Measurements from ENCODE around the gene SPPL3.

Gene SPPL3

DNA sequence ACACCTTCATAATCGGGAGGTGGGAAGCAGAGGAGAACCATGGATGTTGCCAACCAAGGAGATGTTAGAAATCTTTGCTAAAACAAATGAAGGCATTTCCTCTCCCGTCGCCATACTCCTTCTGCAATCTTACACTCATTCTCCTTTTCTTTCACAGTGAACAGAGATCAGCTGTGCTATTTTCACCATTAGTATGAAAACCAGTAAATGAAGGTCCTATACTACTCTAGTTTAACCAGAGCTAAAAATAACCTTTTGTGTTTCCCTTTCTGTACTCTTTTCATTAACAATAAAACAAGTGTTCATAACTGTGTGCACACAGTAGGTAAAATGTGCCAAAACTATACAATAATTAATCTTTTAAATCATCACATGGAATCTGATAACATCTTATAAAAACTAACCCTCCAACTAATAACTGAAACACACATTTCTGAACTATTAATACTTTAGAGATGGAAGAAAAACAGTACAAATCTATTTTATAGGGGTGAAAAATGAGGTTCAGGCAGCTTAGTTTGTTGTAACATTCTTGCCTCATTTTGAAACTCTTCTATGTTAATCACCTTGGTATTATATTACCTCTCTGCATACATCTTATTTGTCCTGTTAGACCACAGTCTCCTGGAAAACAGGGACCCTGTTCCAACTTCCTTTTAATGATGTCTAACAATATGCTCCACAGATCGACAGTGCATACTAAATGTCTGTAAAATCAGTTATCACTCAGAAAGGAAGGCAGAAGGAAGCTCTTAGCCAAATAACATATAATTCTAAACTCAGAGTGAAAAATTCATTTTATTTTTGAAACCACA, 69.5 kb downstream of the SPPL3 start:
- Mint-ChIP-seq H3K27me3 (ENCODE audit: low read depth) (no peaks in the 10 kb centered on the region), H3K4me3 (peak overlapping the region; percentile 25), H3K36me3 (ENCODE audit: low read depth) (peaks cover 1% of the 10 kb centered on the region), H3K4me1 (ENCODE audit: low read depth) (peaks cover 27% of the 10 kb centered on the region), H3K9me3 (no peaks in the 10 kb centered on the region), H3K27ac (no peak overlapping the region)

DNA sequence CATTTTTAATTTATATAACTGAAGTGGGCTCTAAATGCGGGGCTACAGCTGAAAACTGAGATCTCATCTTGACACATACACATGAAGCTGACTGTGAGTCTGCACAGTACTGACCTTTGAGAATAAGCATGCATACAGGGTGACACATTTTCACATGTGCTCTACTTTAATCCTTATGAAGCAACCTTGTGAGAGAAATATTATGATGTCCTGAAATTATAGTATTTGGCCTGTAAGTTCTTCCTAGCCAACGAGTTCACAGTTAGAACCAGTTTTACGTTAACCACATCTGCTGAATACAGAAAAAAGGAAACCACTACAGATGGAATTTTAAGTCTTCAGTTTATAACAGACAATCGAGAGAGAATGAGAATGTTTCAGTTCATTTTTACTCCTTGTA, 70.3 kb downstream of the SPPL3 start:
- peaks cover 3% of the 10 kb centered on the region for H3K36me3 Mint-ChIP-seq (ENCODE audit: low read depth)
- H3K9me3 Mint-ChIP-seq = no peaks in the 10 kb centered on the region
- peaks cover 27% of the 10 kb centered on the region for H3K4me1 Mint-ChIP-seq (ENCODE audit: low read depth)
- H3K4me3 Mint-ChIP-seq = no peak overlapping the region
- H3K27me3 Mint-ChIP-seq (ENCODE audit: low read depth) = no peaks in the 10 kb centered on the region
- H3K27ac Mint-ChIP-seq = no peak overlapping the region

DNA sequence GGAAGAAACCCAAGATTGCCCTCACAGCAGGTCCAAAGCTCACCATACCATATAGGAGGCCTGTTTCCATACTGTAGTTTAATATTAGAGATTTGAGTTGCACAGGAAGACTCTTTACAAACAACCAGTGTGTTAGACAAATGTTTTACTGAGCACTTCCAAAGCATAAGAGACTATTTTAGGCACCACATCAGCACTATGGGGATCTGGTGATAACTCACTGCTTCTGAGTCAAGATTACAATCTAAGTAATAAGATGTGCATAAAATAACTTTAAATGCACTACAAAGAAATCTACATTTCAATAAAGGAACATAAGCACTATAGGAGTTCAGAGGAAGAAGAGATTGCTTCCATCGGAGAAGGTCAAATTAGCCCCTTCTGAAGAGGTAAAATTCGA, 71.4 kb downstream of the SPPL3 start:
- no peaks in the 10 kb centered on the region for H3K27me3 Mint-ChIP-seq (ENCODE audit: low read depth)
- no peak overlapping the region for H3K4me3 Mint-ChIP-seq
- H3K36me3 Mint-ChIP-seq (ENCODE audit: low read depth) = peaks cover 4% of the 10 kb centered on the region
- no peak overlapping the region for H3K27ac Mint-ChIP-seq
- H3K4me1 Mint-ChIP-seq (ENCODE audit: low read depth) = peaks cover 27% of the 10 kb centered on the region
- no peaks in the 10 kb centered on the region for H3K9me3 Mint-ChIP-seq

DNA sequence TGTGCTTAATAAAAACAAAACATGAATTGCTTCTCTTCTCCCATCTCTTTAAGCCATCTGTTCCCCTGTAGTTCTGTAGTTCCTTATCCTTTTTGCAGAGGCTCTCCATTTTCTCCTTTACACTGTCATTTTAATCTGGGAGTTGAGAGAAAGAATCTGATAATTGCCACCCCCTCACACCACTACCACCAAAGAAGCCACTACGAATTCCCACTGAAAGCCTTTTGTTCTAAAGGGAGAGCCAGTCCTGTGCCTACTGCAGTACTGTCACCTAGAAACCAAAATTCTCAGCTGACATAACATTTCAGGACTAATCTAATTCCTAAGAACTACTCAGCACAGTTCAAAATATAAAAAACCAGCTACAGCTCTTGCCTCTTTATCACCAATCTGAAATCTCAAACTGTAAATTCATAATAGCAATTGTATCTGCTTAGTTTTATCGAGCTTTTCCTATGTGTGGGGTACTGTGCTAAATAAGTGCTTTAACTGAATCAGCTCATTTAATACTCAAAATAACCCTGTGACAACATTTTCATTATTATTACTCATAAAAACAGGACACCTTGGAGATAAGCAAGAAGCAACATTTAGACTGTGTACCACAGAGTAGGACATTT, 72.4 kb downstream of the SPPL3 start:
- no peak overlapping the region for H3K4me3 Mint-ChIP-seq
- H3K27ac Mint-ChIP-seq = no peak overlapping the region
- H3K36me3 Mint-ChIP-seq (ENCODE audit: low read depth) = peaks cover 4% of the 10 kb centered on the region
- peaks cover 27% of the 10 kb centered on the region for H3K4me1 Mint-ChIP-seq (ENCODE audit: low read depth)
- no peaks in the 10 kb centered on the region for H3K9me3 Mint-ChIP-seq
- H3K27me3 Mint-ChIP-seq (ENCODE audit: low read depth) = no peaks in the 10 kb centered on the region

DNA sequence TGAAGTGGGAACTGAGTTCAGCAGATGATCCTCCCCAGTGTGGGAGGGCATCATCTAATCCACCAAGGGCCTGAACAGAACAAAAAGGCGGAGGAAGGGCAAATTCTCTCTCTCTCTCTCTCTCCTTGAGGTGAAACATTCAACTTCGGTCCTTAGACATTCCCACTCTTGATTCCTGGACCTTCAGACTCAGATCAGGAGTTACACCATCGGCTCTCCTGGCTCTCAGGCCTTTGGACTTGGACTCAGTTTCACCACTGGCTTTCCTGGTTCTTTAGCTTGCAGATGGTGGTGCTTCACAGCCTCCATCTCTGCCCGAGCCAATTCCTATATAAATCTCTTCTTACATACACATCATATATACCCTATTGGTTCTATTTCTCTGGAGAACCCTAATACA, 73.2 kb downstream of the SPPL3 start:
- H3K27me3 Mint-ChIP-seq (ENCODE audit: low read depth) = no peaks in the 10 kb centered on the region
- peaks cover 4% of the 10 kb centered on the region for H3K36me3 Mint-ChIP-seq (ENCODE audit: low read depth)
- peaks cover 22% of the 10 kb centered on the region for H3K4me1 Mint-ChIP-seq (ENCODE audit: low read depth)
- no peak overlapping the region for H3K4me3 Mint-ChIP-seq
- peak overlapping the region; percentile 5 for H3K27ac Mint-ChIP-seq
- no peaks in the 10 kb centered on the region for H3K9me3 Mint-ChIP-seq

DNA sequence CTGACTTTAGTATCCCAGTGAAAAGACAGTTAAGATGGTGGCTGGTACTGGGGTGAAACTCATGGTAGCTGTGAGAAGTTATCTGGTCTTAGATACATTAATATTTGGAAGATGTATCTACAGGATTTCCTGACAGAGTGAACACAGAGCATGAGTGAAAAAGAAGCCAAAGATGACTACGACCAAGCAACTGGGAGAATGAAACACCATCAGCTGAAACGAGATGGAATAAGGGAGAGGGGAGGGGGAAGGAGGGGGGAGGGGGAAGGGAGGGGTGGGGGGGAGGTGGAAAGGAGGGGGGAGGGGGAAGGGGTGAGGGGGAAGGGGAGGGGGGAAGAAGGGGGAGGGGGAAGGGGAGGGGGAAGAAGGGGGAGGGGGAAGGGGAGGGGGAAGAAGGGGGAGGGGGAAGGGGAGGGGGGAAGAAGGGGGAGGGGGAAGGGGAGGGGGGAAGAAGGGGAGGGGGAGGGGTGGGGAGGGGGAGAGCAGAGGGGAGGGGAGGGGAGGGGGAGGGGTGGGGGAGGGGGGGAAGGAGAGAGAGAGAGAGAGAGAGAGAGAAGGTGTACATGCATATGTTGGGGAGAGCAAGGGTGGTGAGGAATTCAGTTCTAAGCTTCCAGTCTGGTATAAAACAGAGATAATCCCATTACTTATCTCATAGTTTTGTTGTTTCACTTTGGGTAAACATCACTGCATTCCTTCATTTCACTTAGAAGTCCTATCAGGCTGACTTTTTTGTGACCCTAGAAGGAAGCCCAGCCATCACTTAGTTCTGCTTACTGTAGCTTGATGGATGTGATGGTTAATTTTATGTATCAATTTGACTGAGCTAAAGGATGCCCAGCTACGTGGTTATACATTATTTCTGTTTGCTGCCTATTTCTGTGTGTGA, 73.9 kb downstream of the SPPL3 start:
- Mint-ChIP-seq H3K9me3 (no peaks in the 10 kb centered on the region), H3K27me3 (ENCODE audit: low read depth) (no peaks in the 10 kb centered on the region), H3K4me3 (no peak overlapping the region), H3K27ac (no peak overlapping the region), H3K36me3 (ENCODE audit: low read depth) (peaks cover 4% of the 10 kb centered on the region), H3K4me1 (ENCODE audit: low read depth) (peaks cover 15% of the 10 kb centered on the region)

DNA sequence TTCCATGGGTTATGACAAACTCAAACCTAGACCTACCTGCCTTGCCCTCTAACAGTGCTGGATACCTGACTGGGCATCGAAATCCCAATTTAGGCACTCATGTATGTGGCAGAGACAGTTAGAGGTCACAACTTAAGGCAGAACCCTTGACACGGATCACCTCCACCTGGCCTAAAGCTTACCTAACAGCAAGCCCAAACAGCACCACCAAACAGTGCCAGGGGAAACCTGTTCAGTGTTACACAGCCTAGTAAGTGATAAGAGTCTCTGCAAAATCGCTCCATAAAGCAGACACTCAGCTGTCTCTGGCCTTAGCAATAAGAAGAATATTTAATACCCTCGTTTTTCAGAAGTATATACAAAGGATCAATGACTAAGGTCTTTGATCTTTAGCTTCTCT, 77.8 kb downstream of the SPPL3 start:
- Mint-ChIP-seq H3K36me3 (ENCODE audit: low read depth) (peaks cover 4% of the 10 kb centered on the region), H3K4me3 (no peak overlapping the region), H3K4me1 (ENCODE audit: low read depth) (peaks cover 16% of the 10 kb centered on the region), H3K9me3 (no peaks in the 10 kb centered on the region), H3K27ac (no peak overlapping the region), H3K27me3 (ENCODE audit: low read depth) (no peaks in the 10 kb centered on the region)

DNA sequence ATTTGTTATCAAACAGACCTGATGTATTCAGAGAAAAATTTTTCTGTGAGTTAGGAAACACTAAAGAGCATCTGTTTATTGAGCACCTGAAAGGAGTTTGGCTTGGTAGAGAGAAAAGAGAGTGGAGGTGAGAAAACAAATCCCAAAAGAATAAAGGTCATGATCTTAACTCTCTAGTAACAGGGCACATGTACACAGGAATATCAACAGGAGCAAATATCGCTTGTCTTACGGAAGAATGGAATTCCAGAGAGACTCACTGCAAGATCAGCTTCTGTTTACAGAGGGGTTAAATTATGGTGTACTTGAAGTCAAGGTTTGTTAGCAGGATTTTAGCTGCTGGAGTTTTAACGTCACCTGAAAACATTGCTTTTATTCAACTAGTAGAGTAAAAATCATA, 78.8 kb downstream of the SPPL3 start:
- Mint-ChIP-seq H3K4me1 (ENCODE audit: low read depth) (peaks cover 18% of the 10 kb centered on the region), H3K36me3 (ENCODE audit: low read depth) (peaks cover 4% of the 10 kb centered on the region), H3K9me3 (no peaks in the 10 kb centered on the region), H3K4me3 (no peak overlapping the region), H3K27ac (no peak overlapping the region), H3K27me3 (ENCODE audit: low read depth) (no peaks in the 10 kb centered on the region)

DNA sequence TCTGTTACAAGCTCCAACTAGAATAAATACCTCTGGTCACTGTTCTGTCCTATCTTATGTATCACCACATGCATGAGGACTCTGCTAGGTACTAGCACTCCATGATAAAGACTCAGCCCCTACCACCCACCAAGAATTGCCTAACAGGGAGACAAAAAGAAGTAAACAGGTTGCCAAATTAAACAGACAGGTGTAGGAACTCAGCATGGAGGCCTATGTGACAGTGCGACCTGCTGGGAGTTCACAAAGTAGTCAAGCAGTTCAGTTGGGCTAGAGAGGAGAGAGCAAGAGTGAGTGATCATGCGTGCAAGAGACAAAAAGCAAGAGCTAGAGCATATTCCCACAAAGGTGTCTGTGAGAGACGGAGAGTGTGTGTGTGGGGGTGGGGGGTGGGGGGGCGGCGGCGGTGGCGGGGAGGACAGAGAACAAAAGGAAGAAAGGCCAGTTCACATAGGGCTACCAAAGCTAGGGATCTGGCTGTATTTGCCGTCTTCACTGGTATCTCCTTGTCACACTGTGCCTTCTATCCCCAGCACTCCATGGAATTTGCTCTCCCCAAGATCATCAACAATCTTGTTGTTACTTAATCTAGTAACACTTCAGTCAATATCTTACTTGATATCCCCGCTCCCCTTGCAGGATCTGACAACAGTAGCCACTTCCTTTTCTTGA, 81.2 kb downstream of the SPPL3 start:
- Mint-ChIP-seq H3K27me3 (ENCODE audit: low read depth) (no peaks in the 10 kb centered on the region), H3K27ac (no peak overlapping the region), H3K36me3 (ENCODE audit: low read depth) (no peaks in the 10 kb centered on the region), H3K9me3 (no peaks in the 10 kb centered on the region), H3K4me1 (ENCODE audit: low read depth) (peaks cover 17% of the 10 kb centered on the region), H3K4me3 (no peak overlapping the region)

DNA sequence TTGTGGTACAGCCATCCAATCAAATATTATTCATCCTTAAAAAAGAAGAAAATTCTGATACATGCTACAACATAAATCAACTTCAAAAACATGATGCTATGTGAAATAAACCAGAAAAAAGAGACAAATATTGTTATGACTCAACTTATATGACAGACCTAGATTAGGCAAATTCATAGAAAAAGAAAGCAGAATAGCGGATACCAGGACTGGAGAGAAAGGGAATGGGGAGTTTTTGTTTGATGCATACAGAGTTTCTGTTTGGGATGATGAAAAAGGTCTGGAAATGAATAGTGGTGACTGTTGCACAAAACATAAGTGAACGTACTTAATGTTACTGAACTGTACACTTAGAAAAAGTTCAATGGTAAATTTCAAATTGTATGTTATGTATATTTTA, 82.3 kb downstream of the SPPL3 start:
- H3K27ac Mint-ChIP-seq = no peak overlapping the region

DNA sequence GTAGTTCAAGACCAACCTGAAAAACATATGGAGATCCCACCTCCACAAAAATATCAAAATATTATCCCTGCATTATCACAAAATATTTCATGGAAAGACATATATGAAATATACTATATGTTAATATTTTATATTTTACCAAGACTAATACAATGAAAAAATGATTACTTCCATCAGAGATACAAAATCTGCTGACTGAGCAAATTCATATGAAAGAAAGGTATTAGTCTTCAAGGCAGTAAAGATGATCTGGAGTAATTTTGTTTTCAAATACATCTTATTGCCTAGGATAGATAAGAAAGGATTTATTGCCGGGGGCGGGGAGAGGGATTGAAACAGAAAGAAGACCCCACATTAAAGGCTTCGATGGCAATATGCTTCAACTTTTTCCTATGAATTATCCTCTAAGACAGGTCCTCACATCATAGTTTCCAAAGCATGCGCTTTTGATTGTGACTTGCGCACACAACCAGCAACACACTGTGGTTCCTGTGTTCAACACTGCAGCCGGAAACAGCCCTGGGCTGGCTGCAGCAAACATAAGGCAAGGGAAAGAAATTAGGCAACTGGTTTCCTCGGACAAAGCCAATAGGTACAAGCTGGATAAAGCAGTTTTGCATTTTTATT, 83.2 kb downstream of the SPPL3 start:
- H3K9me3 Mint-ChIP-seq = no peaks in the 10 kb centered on the region
- H3K36me3 Mint-ChIP-seq (ENCODE audit: low read depth) = no peaks in the 10 kb centered on the region
- peaks cover 20% of the 10 kb centered on the region for H3K4me1 Mint-ChIP-seq (ENCODE audit: low read depth)
- no peaks in the 10 kb centered on the region for H3K27me3 Mint-ChIP-seq (ENCODE audit: low read depth)
- peak overlapping the region; percentile 49 for H3K27ac Mint-ChIP-seq
- H3K4me3 Mint-ChIP-seq = no peak overlapping the region

More for the DNA sequence above, 82.3 kb downstream of the SPPL3 start:
- Mint-ChIP-seq H3K4me3 (no peak overlapping the region), H3K36me3 (ENCODE audit: low read depth) (no peaks in the 10 kb centered on the region), H3K9me3 (no peaks in the 10 kb centered on the region), H3K27me3 (ENCODE audit: low read depth) (no peaks in the 10 kb centered on the region), H3K4me1 (ENCODE audit: low read depth) (peaks cover 20% of the 10 kb centered on the region)

DNA sequence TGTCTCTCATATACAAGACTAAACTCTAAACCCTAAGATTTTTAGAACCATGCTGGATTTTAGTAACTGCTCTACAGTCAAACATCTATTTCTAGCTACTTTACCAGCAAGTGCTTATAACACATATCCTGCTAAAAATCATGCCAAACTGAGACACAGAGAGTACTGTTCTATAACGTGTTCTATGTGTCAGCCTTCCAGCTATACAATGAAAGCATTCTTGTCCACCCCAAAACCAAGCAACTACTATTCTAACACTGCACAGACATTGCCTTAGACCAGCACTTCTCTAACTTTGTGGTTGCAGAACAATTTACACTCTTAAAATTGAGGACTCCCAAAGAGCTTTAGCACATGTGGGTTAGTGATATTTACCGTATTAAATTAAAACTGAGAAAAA, 85.7 kb downstream of the SPPL3 start:
- Mint-ChIP-seq H3K27ac (no peak overlapping the region), H3K27me3 (ENCODE audit: low read depth) (no peaks in the 10 kb centered on the region), H3K4me3 (no peak overlapping the region), H3K9me3 (no peaks in the 10 kb centered on the region), H3K4me1 (ENCODE audit: low read depth) (peaks cover 24% of the 10 kb centered on the region), H3K36me3 (ENCODE audit: low read depth) (no peaks in the 10 kb centered on the region)

DNA sequence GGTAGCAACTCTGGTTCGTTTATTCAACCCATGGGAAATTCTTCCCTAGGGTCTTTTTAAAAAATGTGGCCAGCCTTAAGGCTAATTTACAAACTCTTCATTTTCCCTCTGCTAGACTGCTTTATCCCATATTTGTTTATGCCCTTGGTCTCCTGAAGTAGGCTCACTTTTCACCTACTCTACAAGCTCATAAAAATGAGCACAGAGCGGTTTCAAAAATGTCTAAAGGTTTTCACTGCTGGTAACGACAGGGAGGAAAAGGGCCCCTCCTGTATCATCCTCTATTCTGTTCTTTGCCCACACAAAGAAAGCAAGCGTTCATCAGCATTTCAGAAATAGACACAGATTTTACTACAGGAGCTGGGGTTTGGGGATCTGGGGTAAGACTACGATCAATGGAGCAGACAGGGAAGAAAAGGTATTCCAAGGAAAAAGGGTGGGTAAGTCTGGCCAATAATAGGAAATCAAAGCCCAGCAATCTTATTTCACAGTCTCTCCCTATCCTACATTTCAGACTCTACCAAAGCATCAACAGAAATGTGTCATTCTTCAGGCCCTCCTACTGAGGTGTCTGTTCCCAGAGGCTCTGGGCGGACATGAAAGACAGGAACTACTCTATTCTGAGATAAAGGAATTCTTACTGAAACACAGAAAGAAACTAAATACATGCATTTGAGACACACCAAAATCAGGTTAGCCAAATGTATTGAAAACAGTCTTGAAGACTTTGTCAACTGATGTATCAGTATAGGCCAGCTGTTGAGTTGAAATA, 86.4 kb downstream of the SPPL3 start:
- Mint-ChIP-seq H3K4me1 (ENCODE audit: low read depth) (peaks cover 21% of the 10 kb centered on the region), H3K27ac (no peak overlapping the region), H3K27me3 (ENCODE audit: low read depth) (no peaks in the 10 kb centered on the region), H3K9me3 (no peaks in the 10 kb centered on the region), H3K36me3 (ENCODE audit: low read depth) (no peaks in the 10 kb centered on the region), H3K4me3 (no peak overlapping the region)

Data from T-helper 1 cell treated with Interleukin-12 subunit alpha and Interleukin-12 subunit beta and Interleukin-4 antibody, amounts not matched to agents 30 μg/mL and 1 μg/mL, for 36 hours (primary cell).